GM18858 (cell line): ENCODE data around the gene GOPC.
"Not testable (repeated sequence)": the region's sequence is repeated elsewhere in the genome, so short reads cannot be mapped to it uniquely, and the experiment has no call there.

Experiments
- ATAC-seq: cut with Tn5 transposase; IDR thresholded peaks from one replicate; pipeline ENCODE4 v1.9.1; 2021; ENCODE audit not compliant: unreplicated experiment

GOPC gene

GRCh38 chr6:117602151-117602898 is at the start of gene GOPC:
Gene GOPC (minus strand): TSS chr6:117602511. CDS start chr6:117602288, 223 bp downstream.
- ATAC-seq = peak; percentile 82

GRCh38 chr6:117651984-117652383 is 49.7 kb upstream of the GOPC start:
- not testable (repeated sequence) for ATAC-seq

GRCh38 chr6:117642976-117643375 is 40.7 kb upstream of the GOPC start:
- ATAC-seq = no peak

- ATAC-seq = no peak
Measured at GRCh38 chr6:117637770-117638169, 35.5 kb upstream of the GOPC start.

- ATAC-seq = no peak
Measured at GRCh38 chr6:117629119-117629660, 26.9 kb upstream of the GOPC start.

GRCh38 chr6:117627533-117627932 is 25.2 kb upstream of the GOPC start:
- ATAC-seq = no peak

- ATAC-seq = no peak
Measured at GRCh38 chr6:117624869-117625481, 22.7 kb upstream of the GOPC start.

- no peak for ATAC-seq
Measured at GRCh38 chr6:117619178-117619577, 16.9 kb upstream of the GOPC start.

GRCh38 chr6:117617210-117618035 is 15.1 kb upstream of the GOPC start:
- ATAC-seq = no peak

- no peak for ATAC-seq
Measured at GRCh38 chr6:117616391-117617209, 14.3 kb upstream of the GOPC start.

GRCh38 chr6:117615750-117616390 is 13.6 kb upstream of the GOPC start:
- ATAC-seq = no peak

GRCh38 chr6:117613920-117614560 is 11.7 kb upstream of the GOPC start:
- no peak for ATAC-seq

GRCh38 chr6:117607511-117607910 is 5.2 kb upstream of the GOPC start:
- no peak for ATAC-seq

- ATAC-seq = peak; percentile 50
Measured at GRCh38 chr6:117605169-117605826, 3.0 kb upstream of the GOPC start.

- ATAC-seq = no peak
Measured at GRCh38 chr6:117603821-117604220, 1.5 kb upstream of the GOPC start.

- ATAC-seq = no peak
Measured at GRCh38 chr6:117602899-117603588, 733 bp upstream of the GOPC start.

GRCh38 chr6:117601811-117602150 is 530 bp downstream of the GOPC start:
- ATAC-seq = no peak

- ATAC-seq = no peak
Measured at GRCh38 chr6:117600008-117600743, 2.1 kb downstream of the GOPC start.
